Dedifferentiated amniotic fluid mesenchymal stem cell (primary cell): ENCODE results near the gene TRIM3.

ENCODE experiments used
- DNase-seq: peaks from one replicate; pipeline ENCODE4 v3.0.0-alpha.2; 2016; ENCODE audit errors: extremely low spot score

Gene TRIM3

DNA sequence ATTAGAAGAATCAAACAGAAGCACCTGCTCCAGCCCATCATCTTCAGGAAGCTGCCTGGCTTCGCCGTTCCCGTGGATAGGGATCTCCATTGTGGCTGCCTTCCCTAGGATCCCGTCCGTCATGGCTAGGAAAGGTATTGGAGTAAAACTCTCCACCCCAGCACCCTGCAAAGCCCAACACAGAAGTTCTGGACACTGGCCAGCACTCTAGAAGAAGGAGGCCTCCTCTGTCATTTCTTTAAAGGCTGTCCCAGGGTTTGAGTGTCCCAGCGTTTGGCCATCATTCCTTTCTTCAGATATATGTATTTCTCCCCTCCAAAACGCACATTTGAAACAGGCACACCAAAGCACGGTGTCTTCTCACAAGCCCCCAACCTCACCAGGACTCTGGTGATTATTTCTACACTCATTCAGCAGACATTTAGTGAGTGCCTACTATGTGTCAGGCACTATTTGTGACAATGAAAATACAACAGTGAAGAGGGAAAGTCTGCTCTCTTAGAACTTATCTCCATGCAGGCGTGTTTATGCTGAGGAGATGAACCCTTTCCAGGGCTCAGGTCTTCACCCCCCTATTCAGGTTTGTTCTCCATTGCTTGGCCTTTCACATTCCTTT, 6.7 kb upstream of the TRIM3 start:
- no peak for DNase-seq

DNA sequence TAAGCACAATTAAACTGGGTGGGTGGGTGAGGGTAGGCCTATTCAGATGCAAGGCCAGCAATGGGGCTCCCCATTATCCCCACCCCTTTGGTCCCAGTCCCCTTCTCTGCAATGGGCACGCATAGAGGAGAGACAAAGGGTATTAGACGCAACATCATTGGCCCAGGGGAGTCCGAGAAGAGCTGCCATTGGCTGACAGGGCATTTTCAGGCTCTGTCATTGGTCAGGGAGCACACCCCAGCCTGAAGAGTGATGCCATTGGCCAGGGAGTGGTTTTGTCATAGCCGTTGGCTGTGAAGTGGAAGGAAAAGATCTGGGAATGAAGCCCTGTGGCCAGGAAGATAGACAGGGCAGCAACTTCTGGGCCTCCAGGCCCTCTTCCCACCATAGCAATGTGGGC, 2.8 kb upstream of the TRIM3 start:
- no peak for DNase-seq

- DNase-seq = no peak
These were observed 2.2 kb upstream of the TRIM3 start for GRCh38 chr11:6475936-6476335.

GRCh38 chr11:6474806-6475500, 1.2 kb upstream of the TRIM3 start:
- DNase-seq = no peak

- DNase-seq = no peak
These were observed 662 bp upstream of the TRIM3 start for GRCh38 chr11:6474413-6474792.

DNA sequence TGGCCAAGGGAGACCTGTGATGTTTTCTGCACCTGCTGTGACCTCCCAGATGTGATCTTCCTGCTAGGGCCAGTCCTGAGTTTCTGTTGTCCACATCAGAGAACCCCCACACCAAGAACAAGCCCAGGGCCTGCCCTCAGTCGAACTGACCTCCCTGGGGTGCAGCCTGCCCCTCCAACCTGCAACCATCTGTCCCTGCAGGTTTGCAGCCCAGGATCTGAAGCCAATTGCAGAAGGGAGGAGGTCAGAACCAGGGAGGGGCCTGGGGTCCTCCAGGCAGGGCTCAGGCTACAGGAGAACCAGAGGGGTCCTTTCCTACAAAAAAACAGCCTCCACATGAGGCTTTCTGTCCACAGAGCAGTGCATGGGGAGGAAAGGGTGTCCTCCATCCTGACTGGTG, 807 bp downstream of the TRIM3 start:
- no peak for DNase-seq

DNA sequence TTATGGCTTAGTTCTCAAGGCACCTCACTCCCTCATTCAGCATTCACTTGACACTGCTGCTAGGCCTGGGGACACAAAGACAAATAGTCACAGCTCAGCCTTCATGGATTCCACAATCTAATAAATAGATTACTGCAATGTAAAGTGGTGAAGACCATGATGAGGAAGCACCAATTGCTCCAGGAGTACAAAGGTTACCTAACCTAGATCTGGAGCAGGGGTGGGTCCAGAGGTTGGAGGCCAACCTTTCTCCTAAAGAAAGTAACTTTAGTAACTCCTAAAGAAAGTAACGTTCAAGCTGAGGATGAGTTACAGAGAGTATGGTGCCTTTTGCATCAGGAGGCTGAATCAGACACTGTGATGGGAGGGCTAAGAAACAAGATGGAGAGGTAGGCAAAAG, 4.1 kb downstream of the TRIM3 start:
- no peak for DNase-seq

- DNase-seq = no peak
These were observed 4.8 kb downstream of the TRIM3 start for GRCh38 chr11:6468712-6469495.

GRCh38 chr11:6459099-6459450, 14.7 kb downstream of the TRIM3 start:
- DNase-seq = no peak

GRCh38 chr11:6458352-6459098, 15.2 kb downstream of the TRIM3 start:
- DNase-seq = no peak

DNA sequence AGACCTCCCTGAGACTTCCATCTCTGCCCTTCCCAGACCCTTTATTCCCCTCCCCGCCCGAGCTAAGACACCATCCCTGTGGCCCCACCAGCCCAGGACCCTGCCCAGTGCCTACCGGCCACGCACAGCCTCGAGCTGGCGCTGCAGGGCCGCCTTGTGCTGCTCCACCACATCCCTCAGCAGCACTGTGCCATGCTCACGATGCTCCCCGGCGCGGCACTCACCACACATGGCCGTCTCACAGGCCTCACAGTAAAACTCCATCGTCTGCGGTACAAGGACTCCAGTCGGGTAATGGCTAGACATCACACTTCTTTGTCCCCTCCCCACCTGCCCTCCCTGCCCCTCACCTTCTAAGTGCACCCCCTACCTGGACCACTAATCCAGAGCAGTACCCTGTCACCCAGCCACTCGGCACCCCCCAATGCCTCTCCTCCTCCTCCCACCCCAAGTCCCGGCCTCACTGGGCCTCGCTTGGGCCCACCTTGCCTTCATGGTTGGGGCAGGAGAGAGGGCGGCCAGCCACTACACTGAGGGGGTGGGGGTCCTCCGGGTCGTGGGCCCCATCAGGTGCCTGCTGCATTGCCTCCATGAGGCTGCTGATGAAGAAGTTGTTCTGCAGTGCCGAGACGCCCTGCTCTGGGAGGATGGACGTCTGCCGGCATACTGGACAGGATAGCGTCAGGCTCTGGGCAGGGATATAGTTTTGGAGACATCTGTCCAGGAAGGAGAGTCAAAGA, 16.0 kb downstream of the TRIM3 start:
- DNase-seq = no peak

DNA sequence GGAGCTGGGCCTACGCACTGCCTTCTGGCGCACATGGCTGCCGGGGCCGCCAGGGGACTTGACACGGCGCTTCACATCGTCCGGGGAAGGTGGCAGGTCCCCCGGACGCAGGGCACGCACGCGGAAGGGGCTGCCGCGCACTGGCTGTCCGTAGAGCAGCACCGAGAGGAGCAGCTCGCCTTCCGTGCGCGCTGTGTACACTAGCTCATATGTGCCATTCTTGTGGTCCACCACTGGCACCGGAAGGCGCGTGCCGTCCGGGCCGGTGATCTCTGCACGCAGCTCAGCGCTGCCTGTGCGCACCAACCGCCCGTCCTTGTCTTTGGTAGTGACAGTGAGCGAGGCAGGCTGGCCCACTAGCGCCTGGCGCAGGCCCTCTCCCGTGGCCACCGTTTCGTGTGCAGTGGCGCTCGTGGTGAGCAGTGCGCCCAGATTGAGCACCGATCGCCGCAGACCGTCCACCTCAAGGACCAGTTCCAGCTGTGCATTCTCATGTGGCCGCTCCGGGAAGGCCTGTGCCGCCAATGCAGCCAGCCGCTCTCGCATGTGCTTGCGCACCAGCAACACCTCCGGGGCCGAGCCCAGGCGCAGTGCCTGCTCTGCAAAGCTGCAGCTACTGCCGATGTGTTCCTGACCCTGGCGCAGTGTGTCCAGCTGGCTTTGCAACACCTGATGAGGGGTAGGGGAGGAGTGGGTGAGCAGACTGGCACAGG, 17.2 kb downstream of the TRIM3 start:
- DNase-seq = no peak

DNA sequence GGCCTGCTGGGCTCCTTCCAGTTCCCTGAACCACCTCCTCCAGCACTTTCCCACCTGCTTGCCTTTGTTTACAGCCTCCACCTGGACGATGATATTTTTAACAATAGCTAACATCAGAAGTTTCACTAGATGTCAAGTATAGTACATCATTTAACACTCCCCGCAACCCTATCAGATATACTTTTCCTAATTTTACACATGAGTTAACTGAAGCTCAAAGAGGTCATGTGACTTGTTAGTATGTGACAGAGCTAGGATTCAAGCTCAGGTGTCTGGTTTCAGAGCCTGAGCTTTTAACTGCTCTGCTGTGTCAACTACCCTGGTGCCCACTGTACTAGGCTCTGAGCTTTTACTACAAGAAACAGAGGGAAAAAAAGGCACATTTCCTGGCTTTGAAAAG, 18.7 kb downstream of the TRIM3 start:
- no peak for DNase-seq

DNA sequence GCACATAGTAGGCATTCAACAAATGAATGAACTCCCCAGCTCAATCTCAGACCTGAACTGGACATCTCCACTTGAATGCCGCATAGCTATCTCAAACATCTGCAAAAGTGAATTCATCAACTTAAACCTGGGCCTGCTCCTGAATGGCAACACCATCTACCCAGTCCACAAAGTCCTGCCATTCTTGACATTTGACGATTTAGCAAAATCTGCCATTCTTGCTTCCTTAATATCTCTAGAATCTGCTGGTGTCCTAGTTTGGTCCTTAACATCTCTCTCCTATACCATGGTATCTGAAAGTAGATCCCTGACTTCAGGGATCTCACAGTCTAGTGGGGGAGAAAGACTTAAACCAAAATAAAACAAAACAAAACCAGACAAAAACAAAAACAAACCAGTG, 20.6 kb downstream of the TRIM3 start:
- DNase-seq = no peak

GRCh38 chr11:6452219-6452618, 21.5 kb downstream of the TRIM3 start:
- DNase-seq = no peak

- DNase-seq = no peak
These were observed 25.2 kb downstream of the TRIM3 start for GRCh38 chr11:6448574-6448973.

DNA sequence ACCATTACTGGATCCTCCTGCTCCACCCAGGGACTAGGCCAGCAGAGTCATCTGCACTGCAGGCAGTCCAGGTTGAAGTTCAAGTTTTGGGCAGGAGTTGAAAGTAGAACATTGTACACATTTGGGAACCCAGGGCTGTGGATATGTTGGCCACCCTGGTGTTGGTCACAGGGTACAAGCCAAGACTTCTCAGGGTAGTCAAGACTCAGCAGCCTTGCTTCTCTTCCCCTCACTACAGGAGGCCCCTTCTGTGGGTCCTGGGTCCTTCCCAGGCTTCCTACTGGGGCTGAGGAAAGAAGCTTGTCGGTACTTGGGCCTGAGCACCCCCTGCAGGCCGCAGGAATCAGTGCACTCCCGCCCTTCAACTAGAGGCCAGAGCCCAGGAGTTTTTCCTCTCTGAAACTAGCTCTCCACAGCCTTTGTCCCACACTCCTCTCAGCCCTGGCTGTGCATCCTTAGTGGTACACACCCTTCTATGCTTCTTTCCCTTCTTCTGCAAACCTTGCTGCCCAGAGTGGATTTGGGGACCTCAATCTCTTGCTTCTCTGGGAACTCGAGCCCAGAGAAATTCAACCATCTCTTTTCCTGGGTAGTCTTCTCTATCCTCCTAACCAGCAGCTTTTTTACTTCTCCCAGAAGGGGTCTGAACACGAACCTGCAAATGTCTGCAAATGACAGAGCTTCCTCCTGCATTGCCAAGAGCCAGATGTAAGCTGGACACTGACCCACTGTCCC, 30.3 kb downstream of the TRIM3 start:
- peak; percentile 54 for DNase-seq

DNA sequence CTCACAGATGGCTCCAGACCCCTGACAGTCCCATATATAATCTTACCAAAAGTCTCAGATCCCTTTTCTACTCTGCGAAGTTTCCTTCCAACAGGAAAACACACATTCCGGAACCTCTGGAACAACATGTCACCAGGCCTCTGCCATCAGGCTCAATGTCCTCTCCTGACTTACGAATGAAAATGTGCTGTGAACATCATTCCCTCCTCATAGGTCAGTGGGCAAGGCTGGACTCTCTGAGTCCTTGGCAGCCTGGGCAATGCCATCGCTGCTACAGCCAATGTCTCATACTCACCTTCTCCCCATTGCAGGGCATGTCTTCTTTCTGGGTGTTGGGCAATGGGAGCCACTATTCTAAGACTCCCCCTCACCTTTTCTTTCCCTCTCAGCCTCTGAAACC, 31.3 kb downstream of the TRIM3 start:
- DNase-seq = no peak

DNA sequence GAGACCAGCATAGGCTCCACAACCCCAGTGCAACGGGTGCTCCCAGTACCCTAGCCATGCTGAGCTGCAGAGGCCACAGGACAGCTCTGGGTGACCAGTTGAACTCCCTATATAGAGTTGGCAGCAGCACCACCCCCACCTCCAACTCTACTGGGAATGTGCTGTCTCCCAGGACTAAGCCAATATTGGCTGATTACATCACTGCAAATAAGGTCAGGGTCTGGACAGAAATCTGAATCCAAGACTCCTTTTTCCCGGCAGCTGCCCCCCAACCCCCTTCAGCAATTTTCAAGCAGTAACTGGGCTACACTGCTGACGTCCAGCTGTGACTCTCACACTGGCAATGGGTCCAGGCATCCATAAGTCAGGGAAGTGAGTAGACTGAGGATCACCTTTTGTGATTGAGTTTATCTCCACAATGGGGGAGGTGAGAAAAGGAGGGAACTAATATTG, 32.8 kb downstream of the TRIM3 start, which contains the start of gene HPX:
HPX (minus strand) TSS at position 82 of the 453 bp plus-strand sequence; CDS start at position 58, 24 bp downstream.
- no peak for DNase-seq

DNA sequence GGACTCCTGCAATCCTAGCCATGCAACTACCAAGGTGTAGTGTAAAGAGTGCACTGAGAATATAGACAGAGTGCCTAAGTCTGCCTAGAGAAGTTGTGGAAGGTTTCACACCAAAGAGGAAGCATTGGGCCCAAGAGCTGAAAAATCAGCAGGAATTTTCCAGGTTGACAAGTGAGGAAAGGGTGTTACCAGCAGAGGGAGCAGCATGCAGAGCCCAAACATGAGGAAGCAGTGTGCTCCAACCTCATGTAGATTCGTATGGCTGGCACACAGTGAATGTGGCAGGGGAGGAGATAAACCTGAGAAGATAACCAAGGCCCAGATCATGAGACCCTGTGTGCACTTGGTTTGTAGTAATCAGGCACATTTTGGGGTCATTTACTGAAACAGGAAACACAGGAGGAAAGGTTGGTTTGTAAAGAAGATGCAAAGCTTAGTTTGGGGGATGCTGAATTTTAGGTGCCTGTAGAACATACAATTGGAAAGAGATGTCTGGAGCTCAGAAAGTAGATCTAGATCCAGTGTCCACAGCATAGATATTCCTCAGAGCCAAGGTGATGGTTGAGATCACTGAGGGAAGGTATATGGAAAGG, 34.7 kb downstream of the TRIM3 start:
- DNase-seq = peak; percentile 19
